AG09309 (cell line): Measurements from ENCODE around the gene ADAMTS12.
"Not testable (repeated sequence)": the region's sequence is repeated elsewhere in the genome, so short reads cannot be mapped to it uniquely, and the experiment has no call there.

Experiments
- DNase-seq: peaks from one replicate; pipeline ENCODE4 v3.0.0-alpha.2; 2010; ENCODE audit warnings: low read depth
- H3K4me3 ChIP-seq: 2 replicates; pipeline ENCODE4 v1.5.1; 2011; ENCODE audit warnings: mild to moderate bottlenecking, low read depth, low read length, moderate library complexity; ENCODE audit not compliant: control insufficient read depth
- TF ChIP-seq, protein P1 (sequence below): IDR thresholded peaks from 2 replicates; pipeline ENCODE4 v1.5.1; 2011; ENCODE audit warnings: mild to moderate bottlenecking, low read depth, low read length, inconsistent platforms; ENCODE audit not compliant: insufficient read depth, control insufficient read depth; ENCODE audit errors: missing control alignments

ADAMTS12 gene

DNA sequence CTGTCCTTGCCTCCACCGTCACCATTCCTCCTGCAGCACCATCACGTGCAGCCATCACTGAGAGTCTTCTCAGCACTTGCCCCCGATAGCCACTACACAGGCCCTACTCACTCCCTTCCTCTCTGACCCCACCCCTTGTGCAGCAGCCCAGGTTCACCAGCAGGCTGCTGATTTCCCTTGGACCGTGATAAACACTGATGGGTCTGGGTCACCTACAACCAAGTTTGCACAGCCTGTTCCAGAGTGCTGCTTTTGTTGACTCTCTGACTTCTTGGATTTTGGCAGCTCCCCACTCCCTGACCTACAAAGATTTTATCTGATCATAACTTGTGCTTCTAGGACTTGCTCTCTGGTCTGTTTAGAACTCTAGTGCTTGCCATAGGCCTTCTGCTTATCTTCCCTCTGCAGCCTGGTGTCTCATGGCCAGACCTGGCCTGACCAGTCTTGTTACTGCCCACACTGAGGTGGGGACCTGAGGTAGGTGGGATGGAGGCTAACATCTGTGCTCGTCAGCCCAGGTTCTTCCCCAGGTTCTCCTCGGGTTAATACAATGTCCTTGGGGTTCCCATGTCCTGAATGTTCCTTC lies 341.7 kb downstream of the ADAMTS12 start:
- DNase-seq = no peak
- no peak overlapping the region for H3K4me3 ChIP-seq
- TF ChIP-seq, protein P1, sequence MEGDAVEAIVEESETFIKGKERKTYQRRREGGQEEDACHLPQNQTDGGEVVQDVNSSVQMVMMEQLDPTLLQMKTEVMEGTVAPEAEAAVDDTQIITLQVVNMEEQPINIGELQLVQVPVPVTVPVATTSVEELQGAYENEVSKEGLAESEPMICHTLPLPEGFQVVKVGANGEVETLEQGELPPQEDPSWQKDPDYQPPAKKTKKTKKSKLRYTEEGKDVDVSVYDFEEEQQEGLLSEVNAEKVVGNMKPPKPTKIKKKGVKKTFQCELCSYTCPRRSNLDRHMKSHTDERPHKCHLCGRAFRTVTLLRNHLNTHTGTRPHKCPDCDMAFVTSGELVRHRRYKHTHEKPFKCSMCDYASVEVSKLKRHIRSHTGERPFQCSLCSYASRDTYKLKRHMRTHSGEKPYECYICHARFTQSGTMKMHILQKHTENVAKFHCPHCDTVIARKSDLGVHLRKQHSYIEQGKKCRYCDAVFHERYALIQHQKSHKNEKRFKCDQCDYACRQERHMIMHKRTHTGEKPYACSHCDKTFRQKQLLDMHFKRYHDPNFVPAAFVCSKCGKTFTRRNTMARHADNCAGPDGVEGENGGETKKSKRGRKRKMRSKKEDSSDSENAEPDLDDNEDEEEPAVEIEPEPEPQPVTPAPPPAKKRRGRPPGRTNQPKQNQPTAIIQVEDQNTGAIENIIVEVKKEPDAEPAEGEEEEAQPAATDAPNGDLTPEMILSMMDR = no peak

DNA sequence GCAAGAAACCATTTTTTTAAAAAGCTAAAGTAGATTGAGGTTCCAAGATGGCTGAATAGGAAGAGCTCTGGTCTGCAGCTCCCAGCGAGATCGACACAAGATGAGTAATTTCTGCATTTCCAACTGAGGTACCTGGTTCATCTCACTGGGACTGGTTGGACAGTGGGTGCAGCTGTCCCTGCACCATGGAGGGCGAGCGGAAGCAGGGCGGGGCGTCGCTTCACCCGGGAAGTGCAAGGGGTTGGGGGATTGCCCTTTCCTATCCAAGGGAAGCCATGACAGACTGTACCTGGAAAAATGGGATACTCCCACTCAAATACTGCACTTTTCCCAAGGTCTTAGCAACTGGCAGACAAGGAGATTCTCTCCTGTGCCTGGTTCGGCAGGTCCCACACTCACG lies 352.0 kb downstream of the ADAMTS12 start:
- not testable (repeated sequence) for DNase-seq, H3K4me3 ChIP-seq

DNA sequence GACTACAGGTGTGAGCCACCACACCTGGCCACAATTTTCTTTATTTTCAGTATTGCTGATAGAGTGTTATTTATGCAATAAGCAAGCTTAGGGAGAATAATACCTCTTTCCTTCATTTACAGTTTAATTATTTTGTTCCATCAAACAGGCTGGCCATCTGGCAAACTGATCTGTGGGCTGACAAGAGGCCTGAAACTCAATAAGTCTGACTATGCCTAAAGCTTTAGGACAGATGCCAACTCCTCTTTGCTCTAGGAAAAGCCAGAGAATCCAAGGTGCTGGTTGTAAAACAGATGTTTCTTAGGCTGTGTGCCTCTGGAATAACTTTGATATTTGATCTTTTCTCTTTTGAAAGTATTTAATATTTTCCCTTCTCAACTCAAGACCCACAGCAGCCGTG lies 352.6 kb downstream of the ADAMTS12 start:
- H3K4me3 ChIP-seq = no peak overlapping the region
- DNase-seq = no peak
- TF ChIP-seq, protein P1 = no peak

DNA sequence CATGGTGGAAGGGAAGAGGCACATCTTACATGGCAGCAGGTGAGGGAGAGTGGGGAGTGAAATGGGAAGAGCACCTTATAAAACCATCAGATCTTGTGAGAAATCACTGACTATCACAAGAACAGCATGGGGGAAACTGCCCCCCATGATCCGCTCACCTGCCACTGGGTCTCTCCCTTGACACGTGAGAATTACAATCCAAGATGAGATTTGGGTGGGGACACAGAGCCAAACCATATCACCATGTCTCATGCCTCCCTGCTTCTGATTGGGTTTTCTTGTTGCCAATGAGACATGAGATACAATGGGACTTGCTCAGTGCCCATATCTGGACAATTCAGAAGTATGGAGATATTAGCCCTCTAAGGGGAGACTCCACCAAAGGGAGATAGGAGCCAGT lies 353.6 kb downstream of the ADAMTS12 start:
- H3K4me3 ChIP-seq = no peak overlapping the region
- no peak for DNase-seq
- TF ChIP-seq, protein P1 = no peak

DNA sequence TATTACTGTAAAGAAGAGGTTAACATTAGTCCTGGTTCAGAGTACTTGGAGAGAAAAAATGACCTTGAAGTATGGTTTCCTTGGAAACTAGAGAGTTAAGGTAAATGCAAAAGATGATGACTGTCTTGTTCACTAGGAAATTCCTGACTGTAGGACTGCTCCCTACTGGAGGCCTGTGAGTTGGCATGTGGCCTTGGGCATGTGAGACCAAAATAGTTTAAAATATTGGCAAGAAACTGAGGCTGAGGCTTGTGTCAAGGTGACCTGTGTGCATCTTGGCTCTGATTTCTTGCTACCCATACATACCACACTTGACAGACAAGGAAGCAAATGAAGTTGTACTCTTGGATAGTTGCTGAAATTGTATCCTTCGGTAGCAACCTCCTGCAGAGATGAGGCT lies 354.6 kb downstream of the ADAMTS12 start:
- no peak for DNase-seq
- TF ChIP-seq, protein P1 = no peak

DNA sequence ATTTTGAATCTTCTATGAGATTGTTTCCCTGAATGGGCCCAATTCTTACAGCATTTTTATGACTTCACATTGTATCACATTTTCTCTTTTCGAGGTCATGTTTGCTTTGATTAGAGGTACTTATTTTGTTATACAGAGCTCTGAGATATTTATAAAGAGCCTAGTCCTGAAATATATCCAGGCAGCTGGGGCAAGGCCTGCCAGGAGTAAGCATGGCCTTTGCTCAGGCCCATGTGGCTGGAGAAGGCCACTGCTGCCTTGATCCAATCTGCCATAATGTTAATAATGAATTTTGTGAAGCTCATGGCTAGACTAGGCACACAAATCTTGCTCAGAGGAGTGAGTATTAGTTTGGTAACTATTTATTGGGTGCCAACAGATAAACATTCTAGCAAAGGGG lies 355.0 kb downstream of the ADAMTS12 start:
- TF ChIP-seq, protein P1 = no peak
- no peak for DNase-seq
- H3K4me3 ChIP-seq = no peak overlapping the region

More for the DNA sequence above, 354.6 kb downstream of the ADAMTS12 start:
- no peak overlapping the region for H3K4me3 ChIP-seq

DNA sequence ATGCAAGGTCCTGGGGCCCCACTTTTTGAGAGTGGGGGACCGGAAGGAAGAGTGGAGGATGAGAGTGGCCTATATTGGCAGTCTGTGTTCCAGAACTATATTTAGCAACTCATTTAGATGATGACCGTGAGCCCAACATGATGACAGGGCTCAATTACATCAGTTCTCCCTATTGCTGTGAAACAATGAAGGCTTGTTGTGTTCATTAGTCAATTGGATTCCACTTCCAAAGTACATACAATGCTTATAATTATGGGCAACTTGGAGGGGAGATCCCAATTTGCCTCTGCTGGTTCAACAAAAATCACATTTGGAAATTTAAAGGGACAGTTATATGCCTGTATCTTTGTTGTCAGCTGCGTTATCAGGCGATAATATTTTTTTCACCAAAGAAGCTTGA lies 360.0 kb downstream of the ADAMTS12 start:
- no peak overlapping the region for H3K4me3 ChIP-seq
- TF ChIP-seq, protein P1 = no peak
- no peak for DNase-seq
